Dermis microvascular lymphatic vessel endothelial cell (primary cell): ENCODE results near the gene TBX5. TPM values are rescaled to one million over a fixed set of nuclear protein-coding genes. Genes with fewer than 3 reads are reported as not detected.
"Not testable (repeated sequence)": the region's sequence is repeated elsewhere in the genome, so short reads cannot be mapped to it uniquely, and the experiment has no call there.

Experiments used
- DNase-seq, 2 donors: peaks; one replicate each; pipeline versions ENCODE4 v3.0.0 to v3.0.0-alpha.2; 2010; ENCODE audit warnings: low read depth in 2 of 2
- total RNA-seq: library from RNA; depleted of rRNA; stranded (reverse); fragments of >200 nt; gene quantifications from 2 replicates; pipeline ENCODE4 v1.2.1, GENCODE V29; 2014

TBX5 gene
- total RNA-seq, 1 donor from 2014 or later, result not detected

DNA sequence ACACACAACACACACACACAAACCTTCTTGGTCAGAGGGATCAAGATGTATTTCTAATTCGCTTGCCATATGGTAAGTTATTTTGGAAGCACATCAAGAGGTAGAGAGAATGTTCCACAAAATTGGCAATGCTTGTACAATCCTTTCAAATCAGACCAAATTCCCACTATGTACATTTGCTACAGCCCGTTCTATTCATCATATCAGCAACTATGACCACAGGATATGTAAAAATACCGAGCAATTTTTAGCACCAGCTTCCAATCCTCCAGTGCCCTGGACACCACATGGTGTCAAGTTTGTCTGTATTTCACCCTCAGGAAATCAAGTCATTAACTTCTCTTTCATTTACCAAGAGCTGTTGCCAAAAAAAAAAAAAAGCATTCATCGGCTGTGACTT is 21.2 kb downstream of the TBX5 start:
- no peak for DNase-seq

DNA sequence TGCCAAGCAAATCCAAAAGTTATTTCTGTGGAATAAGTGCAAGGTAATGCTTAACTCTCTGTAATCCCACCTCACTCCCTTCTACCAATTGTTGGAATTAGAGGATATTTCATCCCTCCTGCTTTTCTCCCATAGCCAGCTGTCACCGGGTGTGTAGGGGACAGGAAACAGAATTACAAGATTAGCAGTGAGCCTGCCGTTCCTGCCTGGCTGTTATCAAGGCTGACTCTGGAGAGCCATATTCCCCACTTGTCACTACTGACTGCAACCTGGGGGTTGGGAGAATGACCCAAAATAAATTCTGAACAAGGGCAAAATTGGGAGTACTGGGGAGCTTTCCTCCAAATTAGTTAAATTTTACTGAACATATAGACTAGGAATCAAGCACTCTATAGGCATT is 24.8 kb downstream of the TBX5 start:
- DNase-seq, result no peak

DNA sequence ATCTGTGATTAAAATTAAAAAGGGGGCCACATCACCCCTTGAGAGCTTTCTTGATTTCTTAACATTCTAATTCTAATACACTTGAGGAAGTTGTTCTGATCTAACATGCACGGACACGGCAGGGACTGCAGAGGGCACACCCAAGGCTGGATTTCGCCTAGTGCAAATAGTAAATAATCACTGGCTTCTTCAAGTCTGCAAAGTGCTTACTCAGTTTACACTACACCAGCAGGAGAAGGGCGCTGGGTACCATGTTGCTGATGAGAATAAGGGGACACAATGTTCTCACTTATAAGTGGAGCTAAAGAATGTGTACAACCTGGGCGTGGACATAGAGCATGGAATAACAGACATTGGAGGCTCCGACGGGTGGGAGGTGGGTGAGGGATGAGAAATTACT is 34.2 kb downstream of the TBX5 start:
- no peak for DNase-seq

DNA sequence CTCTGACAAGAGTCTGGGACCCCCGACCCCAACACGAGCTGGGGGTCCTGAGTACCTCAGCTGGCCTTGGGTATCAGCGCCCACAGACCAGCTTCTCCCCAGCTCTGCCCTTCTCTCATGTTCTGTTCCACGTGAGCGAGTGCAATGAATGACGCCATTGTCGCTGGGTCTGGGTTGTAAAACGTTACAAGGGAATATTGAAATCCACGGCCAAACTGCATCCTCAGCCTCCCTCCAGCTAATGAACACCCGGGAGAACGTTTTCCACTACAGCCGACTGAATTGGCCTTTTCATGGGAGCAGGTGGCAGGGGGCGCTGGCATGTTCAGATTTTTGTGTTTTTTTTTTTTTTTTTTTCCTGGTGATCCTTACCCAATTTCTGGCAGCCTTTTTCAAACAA is 34.7 kb downstream of the TBX5 start:
- DNase-seq, result no peak

DNA sequence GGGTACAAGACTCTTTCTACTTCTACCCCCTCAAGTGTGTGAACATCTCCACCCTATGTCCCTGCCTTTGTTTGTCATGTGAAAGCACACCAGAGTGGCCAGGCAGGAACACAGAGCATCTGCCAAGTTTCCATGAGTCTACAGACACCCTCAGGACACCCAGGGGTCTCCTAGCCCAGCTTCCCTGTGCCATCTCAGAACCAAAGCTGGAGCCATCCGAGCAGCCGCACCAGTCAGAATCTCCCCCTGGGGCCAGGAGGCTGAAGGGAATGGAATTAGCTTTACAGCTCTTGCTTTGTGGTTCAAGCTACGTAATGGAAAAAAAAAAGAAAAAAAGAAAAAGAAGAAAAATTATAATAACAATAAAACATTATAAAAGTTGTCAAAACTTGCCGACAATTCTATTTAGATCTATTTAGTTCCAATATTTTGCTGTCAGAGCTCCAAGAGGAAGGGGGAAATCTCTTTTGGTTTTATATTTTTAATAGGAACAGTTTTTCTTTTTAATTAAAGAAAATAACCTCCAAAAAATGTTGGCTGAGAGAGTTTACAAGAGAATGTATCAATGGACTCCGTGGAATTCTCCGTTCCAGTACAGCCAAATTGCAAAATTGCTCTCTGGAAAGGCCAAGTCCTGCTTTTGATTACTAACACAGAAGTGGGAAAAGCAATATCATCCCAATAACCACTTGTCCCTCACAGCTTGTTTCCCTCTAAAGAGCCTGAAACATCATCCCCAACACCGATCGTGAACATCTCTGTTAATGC is 37.1 kb downstream of the TBX5 start:
- DNase-seq, result no peak

DNA sequence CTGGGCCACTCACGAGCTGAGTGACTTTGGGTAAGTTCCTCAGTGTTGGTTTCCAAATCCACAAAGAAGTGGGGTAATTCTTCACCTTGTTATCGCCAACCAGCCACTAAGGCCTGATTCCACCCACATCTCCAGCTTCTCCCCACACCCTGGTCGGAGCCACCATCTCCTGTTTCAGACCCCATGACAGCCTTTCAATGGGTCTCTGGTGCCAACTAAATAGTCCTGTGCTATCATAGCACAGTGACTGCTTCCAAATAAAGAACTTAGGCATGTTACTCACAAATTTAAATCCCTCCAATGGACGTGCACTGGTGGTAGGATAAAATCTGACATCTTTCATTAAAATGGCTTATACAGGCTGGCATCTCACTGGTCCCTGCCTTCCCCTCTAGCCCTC is 44.0 kb downstream of the TBX5 start:
- DNase-seq, result no peak

DNA sequence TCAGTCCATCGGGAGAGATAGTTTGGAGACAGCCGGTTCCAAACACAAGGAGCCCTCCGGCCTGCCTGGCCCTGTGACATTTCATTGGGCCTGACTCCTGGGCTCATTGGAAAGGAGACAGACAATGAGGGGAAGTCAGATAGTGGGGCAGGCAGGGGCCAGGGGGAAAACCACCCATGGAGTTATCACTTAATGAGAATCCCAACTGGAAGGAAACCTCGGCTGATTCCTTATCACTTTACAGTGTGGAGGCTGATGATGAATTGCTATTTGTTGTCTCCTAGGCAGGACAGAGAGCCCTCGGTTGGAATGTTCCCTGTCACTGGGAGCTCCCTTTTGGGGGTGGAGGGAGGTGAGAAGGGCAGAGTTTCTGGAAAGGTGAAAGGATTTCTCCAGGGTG is 44.4 kb downstream of the TBX5 start:
- DNase-seq, result no peak

DNA sequence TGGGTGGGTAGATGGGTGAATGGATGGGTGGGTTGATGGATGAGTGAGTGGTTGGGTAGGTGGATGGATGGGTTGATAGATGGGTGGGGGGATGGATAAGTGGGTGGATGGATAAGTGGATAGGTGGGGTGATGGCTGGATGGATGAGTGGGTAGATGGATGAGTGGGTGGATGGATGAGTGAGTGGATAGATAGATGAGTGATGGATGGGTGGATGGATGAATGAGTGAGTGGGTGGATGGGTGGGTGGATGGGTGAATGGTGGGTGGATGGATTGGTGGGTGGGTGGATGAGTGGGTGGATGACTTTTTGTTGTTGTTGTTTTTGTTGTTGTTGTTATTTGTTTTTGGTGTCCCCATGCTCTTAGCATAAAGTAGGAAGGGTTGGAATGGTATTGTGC is 45.5 kb downstream of the TBX5 start:
- DNase-seq, result no peak

DNA sequence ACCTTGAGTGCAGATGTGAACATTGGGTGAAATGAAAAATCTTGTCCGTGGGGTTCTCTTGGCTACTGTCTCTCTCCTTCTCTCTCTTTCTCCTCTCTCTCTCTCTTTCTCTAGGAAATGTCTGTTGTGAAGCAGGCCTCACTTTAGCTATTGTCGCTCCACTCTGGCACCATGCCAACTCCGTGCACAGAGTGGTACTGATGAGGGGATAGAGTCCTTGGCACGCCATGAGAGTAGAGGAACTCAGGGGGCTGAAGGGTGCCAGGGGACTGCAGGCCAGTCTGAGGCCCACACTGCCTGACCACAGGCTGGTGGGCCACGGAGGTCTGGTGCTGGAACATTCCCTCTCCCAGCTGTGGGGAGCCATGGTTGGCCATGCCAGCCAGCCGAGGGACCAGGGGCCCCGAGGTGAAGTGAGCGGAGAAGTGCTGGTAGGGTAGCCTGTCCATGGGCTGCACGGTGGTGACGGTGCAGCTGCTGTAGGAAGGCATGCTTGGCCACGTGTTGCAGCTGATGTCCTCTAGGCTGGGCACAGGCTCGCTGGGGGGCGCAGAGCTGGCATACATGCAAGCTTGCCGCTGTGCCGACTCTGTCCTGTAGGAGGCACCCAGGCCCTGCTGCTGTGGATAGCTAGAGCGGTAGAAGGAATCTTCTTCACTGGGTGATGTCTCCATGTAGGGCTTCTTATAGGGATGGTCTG is 50.4 kb downstream of the TBX5 start:
- DNase-seq, result no peak

DNA sequence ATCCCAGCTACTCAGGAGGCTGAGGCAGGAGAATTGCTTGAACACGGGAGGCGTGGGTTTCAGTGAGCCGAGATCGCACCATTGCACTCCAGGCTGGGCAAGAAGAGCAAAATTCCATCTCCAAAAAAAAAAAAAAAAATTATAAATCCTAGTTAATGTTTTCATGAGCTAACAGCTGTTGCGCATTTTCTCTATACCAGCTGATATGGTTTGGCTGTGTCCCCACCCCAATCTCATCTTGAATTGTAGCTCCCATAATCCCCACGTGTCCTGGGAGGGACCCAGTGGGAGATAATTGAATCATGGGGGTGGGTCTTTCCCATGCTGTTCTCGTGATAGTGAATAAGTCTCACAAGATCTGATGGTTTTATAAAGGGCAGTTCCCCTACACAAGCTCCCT is 56.7 kb downstream of the TBX5 start:
- DNase-seq, result not testable (repeated sequence)

DNA sequence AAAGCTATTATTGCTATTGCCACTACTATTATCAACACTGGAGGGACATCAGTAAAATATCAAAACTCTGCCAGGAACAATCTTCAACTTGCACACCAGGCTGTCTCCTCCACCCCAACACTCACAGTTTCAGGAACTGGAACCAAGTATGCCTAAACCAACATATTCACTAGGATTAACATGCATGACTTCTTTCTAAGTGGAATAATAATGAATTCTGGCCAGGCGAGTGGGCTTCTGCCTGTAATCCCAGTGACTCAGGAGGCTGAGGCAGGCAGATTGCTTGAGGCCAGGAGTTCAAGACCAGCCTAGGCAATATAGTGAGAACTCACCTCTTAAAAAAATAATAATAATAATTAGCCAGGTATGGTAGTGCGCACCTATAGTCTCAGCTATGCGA is 58.1 kb downstream of the TBX5 start:
- DNase-seq, result no peak

DNA sequence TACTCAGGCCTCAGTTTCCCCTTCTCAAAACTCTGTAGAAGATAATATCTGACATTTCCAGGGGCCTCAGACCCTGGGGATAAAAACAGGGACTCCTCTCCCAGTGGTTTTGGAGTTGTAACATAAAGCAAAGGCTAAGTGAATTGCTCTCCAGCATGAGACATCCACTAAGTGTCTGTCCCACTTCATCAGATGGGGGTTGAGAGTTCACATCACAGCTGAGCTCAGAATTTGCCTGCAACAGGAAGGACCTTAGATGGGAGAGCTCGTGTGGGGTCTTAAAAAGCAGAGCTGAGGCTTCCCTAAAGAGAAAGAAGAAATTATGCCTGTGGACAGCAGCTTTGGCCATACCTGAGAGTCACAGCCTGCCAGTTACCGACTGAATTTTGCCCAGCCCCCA is 61.1 kb downstream of the TBX5 start:
- DNase-seq, result no peak

DNA sequence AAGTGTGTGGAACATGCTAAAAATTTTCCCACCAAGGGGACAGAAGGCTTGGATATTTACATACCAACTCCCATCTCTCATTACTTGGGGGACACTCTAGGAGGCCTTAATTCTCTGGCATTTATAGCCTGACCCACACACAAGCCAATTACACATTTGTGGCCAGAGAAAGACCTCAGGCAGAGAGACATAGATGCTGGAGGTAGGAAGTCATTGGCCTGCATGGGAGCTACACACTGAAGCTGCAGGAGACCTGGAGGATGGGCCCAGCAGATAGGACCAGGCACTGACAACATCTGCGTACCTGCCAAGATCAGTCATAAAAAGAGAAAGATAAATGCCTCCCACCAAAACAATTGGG is 61.7 kb downstream of the TBX5 start:
- DNase-seq, result no peak

DNA sequence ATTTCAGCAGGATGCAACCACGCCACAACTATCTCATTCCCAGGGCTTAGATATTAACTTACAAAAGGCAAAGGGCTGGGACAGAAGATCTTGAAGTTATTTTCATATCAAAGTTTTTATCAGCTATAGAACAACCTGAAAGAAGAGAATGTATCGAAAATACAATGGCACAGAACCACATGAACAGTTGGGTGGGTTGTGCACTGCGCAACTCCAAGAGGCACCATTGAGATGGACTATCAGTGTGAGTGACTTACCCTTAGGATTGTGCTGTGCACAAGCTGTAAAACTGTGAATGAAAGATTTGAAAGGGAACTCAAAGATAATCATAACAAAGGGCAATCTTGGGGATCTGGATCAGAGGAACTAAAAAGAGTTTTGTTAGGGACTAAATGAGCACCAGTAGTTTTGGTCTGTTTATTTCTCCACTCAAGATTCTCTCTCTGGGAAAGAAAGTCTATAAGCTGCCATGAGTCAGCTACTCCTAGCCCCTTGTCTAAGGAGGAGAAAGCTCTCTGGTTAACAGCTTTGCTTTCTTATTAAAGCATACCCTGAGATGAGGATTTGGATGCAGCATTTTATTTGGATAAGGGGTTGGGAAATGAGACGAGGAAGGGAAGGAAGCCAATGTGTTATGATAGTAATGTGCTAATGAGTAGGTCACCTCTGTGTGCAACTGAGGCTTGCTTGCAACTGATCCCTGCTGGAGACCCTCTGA is 62.2 kb downstream of the TBX5 start:
- DNase-seq, result no peak

DNA sequence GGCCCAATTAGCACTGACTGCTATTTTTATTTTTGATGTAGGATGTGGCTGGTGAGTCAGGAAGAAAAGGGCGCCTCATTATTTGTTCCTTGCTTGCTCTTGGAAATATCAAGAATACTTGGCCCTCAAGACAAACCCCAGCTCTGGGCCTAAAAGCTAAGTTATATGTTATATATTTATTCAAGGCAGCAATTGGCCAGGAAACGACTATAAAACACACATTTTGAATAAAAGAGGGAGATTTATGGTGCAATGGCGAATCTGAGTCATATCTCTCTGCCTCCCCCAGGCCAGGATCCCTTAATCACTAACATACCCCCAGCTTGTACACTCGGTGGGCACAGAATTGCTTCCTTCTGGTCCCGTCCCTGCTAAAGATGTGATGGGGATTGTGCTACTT is 63.3 kb downstream of the TBX5 start:
- DNase-seq, result no peak

DNA sequence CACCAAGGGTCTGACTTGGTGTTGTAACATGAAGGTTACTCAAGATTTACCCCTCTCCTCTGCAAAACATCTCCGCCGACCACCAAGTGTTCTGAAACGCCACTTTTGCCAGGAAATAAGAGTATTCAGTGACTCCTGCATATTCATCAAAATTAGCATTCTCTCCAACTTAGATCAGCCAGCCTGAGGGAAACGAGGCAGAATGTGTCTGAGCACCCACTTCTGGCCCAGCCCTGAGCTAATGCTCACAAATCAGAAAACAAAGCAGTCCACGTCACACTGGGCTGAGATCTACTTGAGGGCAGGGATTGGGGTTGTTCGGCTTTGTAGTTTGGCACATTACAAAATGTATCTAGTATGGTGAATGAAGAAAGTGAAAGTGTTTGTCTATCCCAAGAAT is 64.3 kb downstream of the TBX5 start:
- no peak for DNase-seq

DNA sequence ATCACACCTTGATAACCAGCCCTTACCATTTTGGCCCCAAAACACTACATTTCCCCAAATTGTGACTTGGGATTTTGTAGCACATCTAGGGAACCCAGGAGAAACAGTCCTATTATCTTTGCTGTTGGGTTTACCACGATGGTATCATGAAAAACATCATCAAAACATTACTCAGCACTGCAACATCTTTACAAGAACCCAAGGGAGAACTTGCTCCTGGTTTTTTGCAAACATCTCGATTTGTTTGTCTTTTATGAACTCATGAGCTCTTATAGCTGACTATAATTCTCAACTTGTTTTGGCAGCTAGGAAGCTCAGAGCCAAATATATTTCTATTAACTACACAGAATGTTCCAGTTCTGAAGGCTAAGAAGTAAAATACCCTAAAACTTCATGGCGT is 65.7 kb downstream of the TBX5 start:
- no peak for DNase-seq

DNA sequence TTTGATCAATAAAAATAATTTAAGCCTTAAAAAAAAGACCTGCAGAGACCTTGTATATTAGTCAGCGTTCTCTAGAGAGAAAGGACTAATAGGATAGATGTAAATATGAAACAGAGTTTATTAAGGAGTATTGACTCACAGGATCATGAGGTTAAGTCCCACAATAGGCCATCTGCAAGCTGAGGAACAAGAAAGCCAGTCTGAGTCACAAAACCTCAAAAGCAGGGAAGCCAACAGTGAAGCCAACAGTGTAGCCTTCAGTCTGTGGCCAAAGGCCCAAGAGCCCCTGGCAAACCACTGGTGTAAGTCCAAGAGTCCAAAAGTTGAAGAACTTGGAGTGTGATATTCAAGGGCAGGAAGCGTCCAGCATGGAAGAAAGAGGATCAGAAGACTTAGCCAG is 66.3 kb downstream of the TBX5 start:
- no peak for DNase-seq

DNA sequence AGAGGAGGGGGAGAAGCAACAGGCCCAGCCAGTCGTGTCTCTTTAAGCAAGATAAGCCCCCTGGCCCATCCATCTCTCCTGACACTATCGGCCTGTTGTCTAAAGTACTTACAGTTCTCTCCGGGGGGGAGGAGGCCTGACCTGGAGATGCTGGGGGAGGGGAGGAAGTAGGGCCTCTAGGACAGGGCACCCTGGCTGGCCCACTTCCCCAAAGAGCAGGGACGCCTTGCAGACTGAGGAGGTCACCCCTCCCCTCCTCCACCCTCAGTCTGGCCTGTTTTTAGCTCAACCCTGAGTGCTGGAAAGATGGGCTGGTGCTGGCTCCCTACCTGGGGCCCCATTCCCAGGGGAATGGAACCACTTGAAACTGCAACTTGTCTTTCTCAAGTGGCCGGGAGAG is 70.3 kb downstream of the TBX5 start:
- DNase-seq, result no peak

DNA sequence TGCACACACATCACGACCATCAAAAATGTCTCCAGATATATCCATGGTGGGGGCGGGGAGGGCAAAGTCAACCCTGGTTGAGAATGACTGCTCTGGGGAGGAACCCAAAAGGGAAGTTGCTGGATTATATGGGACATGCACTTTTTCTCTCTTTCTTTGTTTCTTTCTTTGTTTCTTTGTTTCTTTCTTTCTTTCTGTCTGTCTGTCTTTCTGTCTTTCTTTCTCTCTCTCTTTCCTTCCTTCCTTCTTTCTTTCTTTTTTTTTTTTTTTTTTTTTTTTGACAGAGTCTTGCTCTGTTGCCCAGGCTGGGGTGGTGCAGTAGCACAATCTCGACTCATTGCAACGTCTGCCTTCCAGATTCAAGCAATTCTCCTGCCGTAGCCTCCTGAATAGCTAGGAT is 71.5 kb downstream of the TBX5 start:
- DNase-seq, result no peak

DNA sequence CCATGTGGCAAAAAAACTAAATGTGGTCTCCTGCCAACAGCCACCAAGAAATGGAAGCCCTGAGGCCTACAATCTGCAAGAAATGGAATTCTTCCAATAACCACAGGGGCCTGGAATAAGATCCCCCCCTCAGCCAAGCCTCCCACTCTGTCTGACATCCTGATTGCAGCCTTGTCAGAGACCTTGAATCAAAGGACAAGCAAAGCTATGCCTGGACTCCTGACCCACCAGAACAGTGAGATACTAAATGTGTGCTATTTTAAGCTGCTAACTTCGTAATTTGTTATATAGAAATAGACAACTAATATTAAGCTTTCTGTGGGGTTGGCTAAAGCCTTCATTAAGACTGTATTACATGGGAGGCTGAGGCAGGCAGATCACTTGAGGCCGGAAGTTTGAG is 77.7 kb downstream of the TBX5 start:
- DNase-seq, result no peak

DNA sequence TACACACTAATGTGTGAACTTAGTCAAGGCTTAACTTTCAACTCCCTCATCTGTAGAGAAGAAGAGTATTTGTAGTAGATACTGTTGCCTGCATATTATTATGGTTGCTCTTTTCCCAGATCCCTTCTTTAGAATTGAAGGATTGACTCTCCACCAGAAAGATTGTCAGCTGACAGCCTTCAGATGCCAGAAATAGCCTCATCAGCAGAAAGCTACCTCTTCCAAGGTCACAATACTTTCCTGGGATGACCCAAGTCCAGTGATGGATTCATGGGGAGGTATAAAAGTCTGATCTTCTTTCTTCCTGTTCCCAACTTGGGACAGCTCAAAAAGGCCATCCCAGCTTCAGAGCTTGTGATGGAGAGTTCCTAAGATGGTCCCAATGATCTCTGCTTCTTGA is 78.2 kb downstream of the TBX5 start:
- no peak for DNase-seq

DNA sequence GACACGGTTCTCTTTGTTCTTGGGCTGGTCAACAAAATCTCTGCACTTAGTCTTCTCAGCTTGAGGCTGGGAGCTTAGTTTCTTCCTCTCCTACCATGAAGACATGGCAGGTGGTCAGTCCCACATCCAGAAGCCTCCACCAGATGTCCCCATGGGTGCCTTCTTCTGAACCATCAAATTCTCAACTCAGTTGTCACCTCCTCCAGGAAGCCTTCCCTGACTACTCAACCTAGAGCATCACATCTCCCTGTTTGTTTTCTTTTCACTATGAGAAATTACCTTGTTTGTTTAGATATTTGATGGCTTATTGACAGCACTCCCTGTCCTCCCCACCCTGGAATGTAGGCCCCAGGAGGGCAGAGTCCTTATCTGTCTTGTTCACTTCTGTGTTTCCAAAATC is 84.4 kb downstream of the TBX5 start:
- DNase-seq, result no peak
